Stimulated activated memory B cell treated with anti-CD40 and anti-IgM and Interleukin-4, amounts not matched to agents 10 μg/mL and 1 μg/mL and 100 μg/mL, for 72 hours (primary cell): ENCODE results near the gene DNAJC1.
A peak's percentile ranks its signal among the peaks of the same experiment; 100 is the strongest.
"Not testable (repeated sequence)": the region's sequence is repeated elsewhere in the genome, so short reads cannot be mapped to it uniquely, and the experiment has no call there.

Experiments
- ATAC-seq: fragments of 150-1000 bp; cut with Tn5 transposase; 2 replicates; pipeline ENCODE4 v1.10.0; 2021
- H3K27ac Mint-ChIP-seq: one replicate; pipeline ENCODE4 v1.8.0; 2022; ENCODE audit warnings: mild to moderate bottlenecking, mixed read lengths
- H3K27me3 Mint-ChIP-seq: one replicate; pipeline ENCODE4 v1.8.0; 2022; ENCODE audit warnings: mixed read lengths
- H3K36me3 Mint-ChIP-seq: one replicate; pipeline ENCODE4 v1.8.0; 2022; ENCODE audit warnings: mixed read lengths
- H3K4me1 Mint-ChIP-seq: one replicate; pipeline ENCODE4 v1.8.0; 2022; ENCODE audit warnings: mixed read lengths
- H3K4me3 Mint-ChIP-seq: one replicate; pipeline ENCODE4 v1.8.0; 2022; ENCODE audit warnings: mild to moderate bottlenecking, moderate library complexity, mixed read lengths
- H3K9me3 Mint-ChIP-seq: one replicate; pipeline ENCODE4 v1.8.0; 2022; ENCODE audit warnings: mixed read lengths

The DNAJC1 gene

DNA sequence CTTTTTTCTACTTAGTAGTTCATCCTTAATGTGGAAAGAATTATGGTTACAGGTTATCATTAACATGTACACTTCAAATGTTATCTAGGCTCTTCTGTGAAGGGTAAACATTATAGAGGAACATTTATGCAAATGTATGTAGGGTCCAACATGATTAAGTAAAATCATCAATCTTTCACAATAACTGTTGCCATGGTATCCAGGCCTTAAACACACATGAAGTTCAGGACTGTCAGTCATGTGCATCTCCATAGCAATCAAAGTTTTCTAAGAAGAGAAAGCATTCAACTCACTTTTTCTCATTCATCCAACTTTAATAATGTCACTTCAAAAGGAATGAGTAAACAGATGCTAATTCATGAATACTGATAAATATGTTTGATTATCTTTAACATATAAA, 83.6 kb downstream of the DNAJC1 start:
- peaks cover 10% of the 10 kb centered on the region for H3K36me3 Mint-ChIP-seq
- no peak overlapping the region for H3K4me3 Mint-ChIP-seq
- no peaks in the 10 kb centered on the region for H3K9me3 Mint-ChIP-seq
- no peak for ATAC-seq
- H3K4me1 Mint-ChIP-seq: peaks cover 6% of the 10 kb centered on the region
- no peak overlapping the region for H3K27ac Mint-ChIP-seq
- H3K27me3 Mint-ChIP-seq: no peaks in the 10 kb centered on the region

DNA sequence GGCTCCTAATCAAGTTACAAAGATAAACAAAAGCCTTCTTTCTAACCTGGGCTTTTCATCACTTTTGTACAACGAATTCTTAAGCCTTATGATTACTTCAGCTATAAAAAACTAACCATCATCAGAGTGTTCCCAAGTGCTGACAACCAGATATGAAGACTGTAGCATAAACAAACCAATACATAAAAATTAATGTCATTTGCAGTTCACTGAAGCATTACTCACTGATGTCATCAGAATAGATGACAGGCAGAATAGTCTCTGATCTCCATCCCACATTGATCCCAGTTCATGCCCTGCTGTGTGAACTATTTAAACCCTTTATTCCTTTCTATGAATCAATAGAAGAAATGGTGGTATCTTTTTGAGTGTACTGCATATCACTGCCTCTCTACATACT, 84.4 kb downstream of the DNAJC1 start:
- no peaks in the 10 kb centered on the region for H3K27me3 Mint-ChIP-seq
- H3K4me3 Mint-ChIP-seq: no peak overlapping the region
- ATAC-seq: no peak
- no peak overlapping the region for H3K27ac Mint-ChIP-seq
- no peaks in the 10 kb centered on the region for H3K9me3 Mint-ChIP-seq
- peaks cover 10% of the 10 kb centered on the region for H3K36me3 Mint-ChIP-seq
- H3K4me1 Mint-ChIP-seq: peaks cover 6% of the 10 kb centered on the region

DNA sequence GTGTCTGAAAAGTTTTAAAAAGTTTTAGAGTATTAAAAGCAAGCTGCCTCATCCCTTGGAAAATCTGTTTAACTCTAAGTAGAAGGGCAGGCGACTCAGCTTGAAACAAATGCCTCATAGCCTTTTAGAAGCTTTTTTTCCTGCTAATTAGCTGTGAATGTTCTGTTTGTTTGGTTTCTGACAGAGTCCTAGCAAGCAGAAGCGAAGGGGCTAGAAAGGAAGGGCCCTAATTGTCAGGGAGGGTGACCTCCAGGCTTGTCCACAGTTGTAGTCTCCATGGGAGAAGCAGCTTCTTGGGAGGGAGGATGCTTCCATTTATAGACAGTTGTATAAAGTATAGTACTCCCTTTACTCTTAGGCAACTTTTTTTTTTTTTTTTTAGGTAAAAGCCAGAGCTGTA, 90.9 kb downstream of the DNAJC1 start:
- Mint-ChIP-seq H3K27me3 (no peaks in the 10 kb centered on the region), H3K4me1 (no peaks in the 10 kb centered on the region), H3K36me3 (peaks cover 27% of the 10 kb centered on the region), H3K27ac (no peak overlapping the region), H3K9me3 (no peaks in the 10 kb centered on the region), H3K4me3 (no peak overlapping the region)
- ATAC-seq: no peak

DNA sequence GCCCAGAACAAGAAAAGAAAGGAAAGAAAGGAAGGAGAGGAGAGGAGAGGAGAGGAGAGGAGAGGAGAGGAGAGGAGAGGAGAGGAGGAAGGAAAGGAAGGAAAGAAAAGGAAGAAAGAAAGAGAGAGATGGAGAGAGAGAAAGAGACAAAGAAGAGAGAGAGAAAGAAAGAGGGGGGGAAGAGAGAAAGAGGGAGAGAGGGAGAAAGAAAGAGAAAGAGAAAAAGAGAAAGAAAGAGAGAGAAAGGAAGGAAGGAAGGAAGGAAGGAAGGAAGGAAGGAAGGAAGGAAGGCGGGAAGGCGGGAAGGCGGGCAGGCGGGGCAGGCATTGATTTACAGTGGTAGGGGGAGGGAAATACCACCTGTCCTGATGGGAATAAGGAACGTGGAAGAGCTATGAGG, 92.7 kb downstream of the DNAJC1 start:
- Mint-ChIP-seq H3K4me3 (no peak overlapping the region), H3K27me3 (no peaks in the 10 kb centered on the region), H3K27ac (no peak overlapping the region), H3K4me1 (no peaks in the 10 kb centered on the region), H3K36me3 (peaks cover 22% of the 10 kb centered on the region), H3K9me3 (no peaks in the 10 kb centered on the region)
- ATAC-seq: no peak

DNA sequence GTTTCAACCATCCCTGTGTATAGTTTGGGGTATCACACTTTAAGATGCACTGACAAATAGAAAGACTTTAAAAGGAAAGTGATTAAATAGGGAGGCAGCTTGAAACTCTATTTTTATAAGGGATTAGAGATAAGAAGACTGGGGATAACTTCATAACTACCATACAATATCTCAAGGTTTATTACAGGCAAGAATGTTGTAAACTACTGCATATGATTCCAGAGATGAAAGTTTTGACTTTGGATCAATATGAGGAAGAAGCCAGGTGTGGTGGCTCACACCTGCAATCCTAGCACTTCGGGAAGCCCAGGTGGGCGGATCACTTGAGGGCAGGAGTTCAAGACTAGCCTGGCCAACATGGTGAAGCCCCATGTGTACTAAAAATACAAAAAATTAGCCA, 96.1 kb downstream of the DNAJC1 start:
- Mint-ChIP-seq H3K4me1 (no peaks in the 10 kb centered on the region), H3K9me3 (no peaks in the 10 kb centered on the region), H3K27ac (no peak overlapping the region), H3K36me3 (peaks cover 22% of the 10 kb centered on the region), H3K4me3 (no peak overlapping the region), H3K27me3 (no peaks in the 10 kb centered on the region)
- ATAC-seq: no peak

DNA sequence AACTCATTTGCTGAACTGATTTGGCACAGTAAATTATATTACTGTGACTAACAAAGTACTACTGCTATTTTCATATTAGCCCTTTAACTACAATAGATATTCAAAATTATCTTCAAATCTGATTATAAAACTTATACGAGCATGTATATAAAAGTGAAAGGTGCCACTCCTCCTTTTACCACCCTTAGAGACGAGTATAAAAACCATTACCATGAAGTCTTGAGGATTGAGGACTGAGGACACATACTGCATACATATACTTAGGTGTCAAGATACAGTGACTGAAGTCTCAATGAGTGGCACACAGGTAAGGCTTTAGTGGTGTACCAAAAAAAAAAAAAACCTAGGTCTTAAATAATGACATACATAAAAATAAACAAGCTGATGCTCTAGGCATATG, 98.6 kb downstream of the DNAJC1 start:
- H3K4me3 Mint-ChIP-seq: no peak overlapping the region
- H3K36me3 Mint-ChIP-seq: peaks cover 11% of the 10 kb centered on the region
- H3K9me3 Mint-ChIP-seq: no peaks in the 10 kb centered on the region
- no peaks in the 10 kb centered on the region for H3K27me3 Mint-ChIP-seq
- ATAC-seq: no peak
- no peaks in the 10 kb centered on the region for H3K4me1 Mint-ChIP-seq
- no peak overlapping the region for H3K27ac Mint-ChIP-seq

DNA sequence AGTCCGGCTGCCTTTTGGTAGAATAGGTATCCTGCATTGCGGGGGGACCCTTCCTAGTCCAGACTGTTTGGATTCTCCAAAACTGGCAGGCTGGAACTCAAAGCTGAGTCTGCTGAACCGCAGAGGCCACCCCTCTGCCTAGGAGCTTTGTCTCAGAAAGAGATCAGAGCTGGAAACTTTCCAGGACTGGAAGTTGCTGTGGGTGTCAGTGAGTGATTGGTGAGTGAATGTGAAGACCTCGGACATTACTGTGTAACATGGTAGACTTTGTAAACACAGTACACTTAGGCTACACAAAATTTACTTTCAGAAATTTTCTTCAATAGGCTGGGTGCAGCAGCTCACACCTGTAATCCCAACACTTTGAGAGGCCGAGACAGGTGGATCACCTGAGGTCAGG, 103.8 kb downstream of the DNAJC1 start:
- H3K4me1 Mint-ChIP-seq: no peaks in the 10 kb centered on the region
- H3K4me3 Mint-ChIP-seq: no peak overlapping the region
- no peak for ATAC-seq
- no peaks in the 10 kb centered on the region for H3K9me3 Mint-ChIP-seq
- H3K27me3 Mint-ChIP-seq: no peaks in the 10 kb centered on the region
- peaks cover 37% of the 10 kb centered on the region for H3K36me3 Mint-ChIP-seq
- no peak overlapping the region for H3K27ac Mint-ChIP-seq

DNA sequence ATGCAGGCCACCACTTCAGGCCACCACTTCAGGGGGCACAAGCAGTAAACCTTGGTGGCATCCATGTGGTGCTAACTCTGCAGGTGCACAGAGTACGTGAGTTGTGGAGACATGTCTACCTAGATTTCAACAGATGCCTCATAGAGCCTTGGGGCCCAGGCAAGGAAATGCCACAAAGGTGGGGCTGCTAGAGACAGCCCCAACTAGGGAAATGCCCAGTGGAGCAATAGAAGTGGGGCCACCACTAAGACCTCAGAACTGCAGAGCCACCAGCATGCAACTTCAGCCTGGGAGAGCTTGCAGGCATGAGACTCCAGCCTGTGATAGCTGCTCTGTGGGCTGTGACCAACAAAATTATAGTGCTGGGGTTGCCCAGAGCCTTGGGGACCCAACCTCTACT, 107.6 kb downstream of the DNAJC1 start:
- no peaks in the 10 kb centered on the region for H3K4me1 Mint-ChIP-seq
- peaks cover 11% of the 10 kb centered on the region for H3K9me3 Mint-ChIP-seq
- no peak overlapping the region for H3K4me3 Mint-ChIP-seq
- no peak overlapping the region for H3K27ac Mint-ChIP-seq
- H3K27me3 Mint-ChIP-seq: no peaks in the 10 kb centered on the region
- peak; percentile 36 for ATAC-seq
- peaks cover 68% of the 10 kb centered on the region for H3K36me3 Mint-ChIP-seq

DNA sequence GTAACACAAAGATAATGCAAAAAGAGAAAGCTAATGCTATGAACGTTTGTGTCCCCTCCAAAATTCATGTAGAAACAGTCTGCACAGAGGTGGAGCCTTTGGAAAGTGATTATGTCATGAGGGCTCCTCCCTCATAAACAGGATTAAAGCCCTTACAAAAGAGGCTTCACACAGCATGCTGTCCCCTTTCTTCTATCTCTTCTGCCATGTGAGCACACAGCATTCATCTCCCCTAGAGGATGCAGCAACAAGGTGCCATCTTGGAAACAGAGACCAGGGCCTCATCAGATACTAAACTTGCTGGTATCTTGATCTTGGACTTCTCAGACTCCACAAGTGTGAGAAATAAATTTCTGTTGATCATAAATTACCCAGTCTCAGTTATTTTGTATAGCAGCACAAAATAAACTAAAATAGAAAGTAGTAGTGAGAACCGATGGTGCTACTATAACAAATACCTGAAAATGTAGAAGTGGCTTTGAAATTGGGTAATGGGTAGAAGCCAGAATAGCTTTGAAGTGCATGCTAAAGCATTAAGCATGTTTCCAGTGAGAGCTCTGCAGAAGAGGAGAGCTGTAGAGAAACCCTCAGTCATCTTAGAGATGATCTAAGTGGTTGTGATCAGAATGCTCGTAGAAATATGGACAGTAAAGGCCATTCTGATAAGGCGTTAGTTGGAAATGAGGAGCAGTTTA, 108.7 kb downstream of the DNAJC1 start:
- H3K36me3 Mint-ChIP-seq: peaks cover 77% of the 10 kb centered on the region
- H3K4me3 Mint-ChIP-seq: no peak overlapping the region
- no peak overlapping the region for H3K27ac Mint-ChIP-seq
- H3K27me3 Mint-ChIP-seq: no peaks in the 10 kb centered on the region
- H3K4me1 Mint-ChIP-seq: peaks cover 2% of the 10 kb centered on the region
- H3K9me3 Mint-ChIP-seq: peaks cover 11% of the 10 kb centered on the region
- no peak for ATAC-seq

DNA sequence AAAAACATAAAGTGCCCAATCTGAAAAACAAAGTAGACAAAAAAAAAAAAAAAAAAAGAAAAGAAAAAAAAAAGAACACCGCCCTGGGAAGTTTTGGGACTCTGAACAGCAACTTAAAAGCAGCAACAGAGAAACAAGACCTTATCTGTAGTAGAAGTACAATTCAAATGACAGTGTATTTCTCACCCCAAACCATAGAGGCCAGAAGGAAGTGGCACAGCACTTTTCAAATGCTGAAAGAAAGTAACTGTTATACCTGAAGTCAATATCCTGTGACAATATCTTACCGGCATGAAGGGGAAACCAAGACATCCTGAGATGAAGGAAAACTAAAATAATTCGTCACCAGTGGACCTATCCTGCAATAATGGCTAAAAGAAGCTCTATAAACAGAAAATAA, 112.1 kb downstream of the DNAJC1 start:
- H3K27ac Mint-ChIP-seq: no peak overlapping the region
- ATAC-seq: no peak

DNA sequence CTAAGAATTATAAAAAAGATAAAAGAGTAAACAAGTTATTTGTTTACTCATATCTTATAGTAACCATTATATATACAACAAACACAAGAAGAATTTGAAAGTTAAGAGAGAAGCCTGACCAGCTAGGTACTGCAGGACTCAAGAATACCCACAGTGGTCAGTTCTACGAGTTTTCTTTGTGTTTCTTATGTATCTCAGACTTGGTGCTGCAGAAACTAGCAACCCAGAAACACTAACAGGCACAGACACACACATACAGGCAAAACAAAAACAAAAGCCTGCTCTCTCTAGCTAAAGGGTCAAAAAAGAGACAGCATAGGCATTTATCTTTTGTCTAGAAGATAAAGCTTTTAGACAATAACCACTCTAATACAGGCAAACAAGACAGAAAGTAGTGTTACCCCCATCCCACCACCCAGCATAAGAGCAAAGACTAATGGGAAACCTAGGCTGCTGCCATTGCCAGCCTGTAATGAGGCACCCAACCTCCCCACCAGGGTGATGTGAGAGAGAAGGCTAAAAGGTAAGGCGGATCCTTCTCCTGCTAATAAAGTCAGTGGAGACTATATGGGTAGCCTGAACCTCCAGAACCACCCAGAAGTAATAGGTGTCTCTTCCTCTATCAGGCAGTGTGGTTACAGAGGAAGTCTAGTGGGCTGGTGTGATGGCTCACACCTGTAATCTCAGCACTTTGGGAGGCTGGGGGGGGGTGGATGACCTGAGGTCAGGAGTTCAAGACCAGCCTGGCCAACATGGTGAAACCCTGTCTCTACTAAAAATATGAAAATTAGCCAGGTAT, 113.9 kb downstream of the DNAJC1 start:
- no peaks in the 10 kb centered on the region for H3K27me3 Mint-ChIP-seq
- H3K36me3 Mint-ChIP-seq: peaks cover 82% of the 10 kb centered on the region
- H3K4me1 Mint-ChIP-seq: peaks cover 25% of the 10 kb centered on the region
- H3K27ac Mint-ChIP-seq: peak overlapping the region; percentile 52
- H3K4me3 Mint-ChIP-seq: no peak overlapping the region
- ATAC-seq: no peak
- H3K9me3 Mint-ChIP-seq: peaks cover 21% of the 10 kb centered on the region

More for the DNA sequence above, 112.1 kb downstream of the DNAJC1 start:
- Mint-ChIP-seq H3K4me3 (no peak overlapping the region), H3K9me3 (peaks cover 14% of the 10 kb centered on the region), H3K27me3 (no peaks in the 10 kb centered on the region), H3K4me1 (peaks cover 25% of the 10 kb centered on the region), H3K36me3 (peaks cover 73% of the 10 kb centered on the region)

DNA sequence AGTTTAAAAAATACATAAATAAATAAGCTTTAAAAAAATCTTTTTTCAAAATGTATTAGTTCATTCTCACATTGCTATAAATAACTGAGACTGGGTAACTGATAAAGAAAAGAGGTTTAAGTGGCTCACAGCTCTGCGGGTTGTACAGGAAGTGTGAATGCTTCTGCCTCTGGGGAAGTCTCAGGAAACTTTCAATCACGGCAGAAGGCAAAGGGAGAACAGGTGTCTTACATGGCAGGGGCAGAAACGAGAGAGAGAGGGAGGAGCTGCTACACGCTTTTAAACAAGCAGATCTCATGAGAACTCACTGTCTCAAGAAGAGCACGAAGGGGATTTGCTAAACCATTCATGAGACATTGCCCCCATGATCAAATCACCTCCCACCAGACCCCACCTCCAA, 114.6 kb downstream of the DNAJC1 start:
- Mint-ChIP-seq H3K4me1 (peaks cover 25% of the 10 kb centered on the region), H3K9me3 (peaks cover 21% of the 10 kb centered on the region)

DNA sequence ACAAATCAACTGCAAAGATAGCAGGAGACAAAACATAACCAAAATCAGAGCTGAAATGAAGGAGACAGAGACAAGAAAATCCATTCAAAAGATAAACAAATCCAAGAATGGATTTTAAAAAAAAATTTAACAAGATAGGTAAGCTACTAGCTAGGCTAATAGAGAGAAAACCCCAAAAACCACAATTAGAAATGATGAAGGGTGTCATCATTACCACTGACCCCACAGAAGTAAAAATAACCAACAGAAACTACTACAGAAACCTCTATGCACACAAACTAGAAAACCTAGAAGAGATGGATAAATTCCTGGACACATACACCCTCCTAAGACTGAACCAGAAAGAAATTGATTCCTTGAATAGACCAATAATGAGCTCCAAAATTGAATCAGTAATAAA, 117.6 kb downstream of the DNAJC1 start:
- H3K36me3 Mint-ChIP-seq: peaks cover 59% of the 10 kb centered on the region
- H3K9me3 Mint-ChIP-seq: peaks cover 10% of the 10 kb centered on the region
- H3K4me3 Mint-ChIP-seq: no peak overlapping the region
- H3K27ac Mint-ChIP-seq: no peak overlapping the region
- H3K4me1 Mint-ChIP-seq: peaks cover 25% of the 10 kb centered on the region
- no peaks in the 10 kb centered on the region for H3K27me3 Mint-ChIP-seq
- no peak for ATAC-seq

More for the DNA sequence above, 114.6 kb downstream of the DNAJC1 start:
- Mint-ChIP-seq H3K27me3 (no peaks in the 10 kb centered on the region), H3K4me3 (no peak overlapping the region), H3K36me3 (peaks cover 76% of the 10 kb centered on the region), H3K27ac (peak overlapping the region; percentile 52)
- peak; percentile 80 for ATAC-seq

DNA sequence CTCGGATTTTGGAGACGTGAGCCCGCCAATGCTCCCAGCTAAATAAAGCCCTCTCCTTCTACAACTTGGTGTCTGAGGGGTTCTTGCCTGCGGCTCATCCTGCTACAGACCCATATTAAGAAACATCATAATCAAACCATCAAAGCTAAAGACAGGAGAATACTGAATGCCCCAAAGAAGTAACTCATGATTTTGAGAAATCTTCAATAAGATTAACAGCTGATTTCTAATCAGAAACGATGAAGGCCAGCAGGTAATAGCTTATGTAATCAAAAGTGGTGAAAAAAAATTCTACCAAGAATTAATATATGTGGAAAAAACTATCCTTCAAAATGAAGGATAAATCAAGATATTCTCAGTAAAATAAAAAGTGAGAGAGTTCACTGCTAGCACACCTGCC, 130.3 kb downstream of the DNAJC1 start:
- no peaks in the 10 kb centered on the region for H3K4me1 Mint-ChIP-seq

DNA sequence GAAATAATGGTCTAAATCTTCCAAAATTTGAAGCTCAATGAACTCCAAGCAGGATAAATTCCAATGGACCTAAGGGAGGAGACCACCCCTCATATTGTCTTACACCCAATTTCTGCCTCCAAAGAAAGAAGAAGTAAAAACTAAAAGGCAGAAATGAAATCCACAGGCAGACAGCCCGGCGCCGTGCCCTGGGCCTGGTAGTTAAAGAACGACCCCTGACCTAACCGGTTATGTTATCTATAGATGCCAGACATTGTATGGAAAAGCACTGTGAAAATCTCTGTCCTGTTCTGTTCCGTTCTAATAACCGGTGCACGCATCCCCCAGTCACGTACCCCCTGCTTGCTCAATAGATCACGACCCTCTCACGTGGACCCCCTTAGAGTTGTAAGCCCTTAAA, 130.8 kb downstream of the DNAJC1 start:
- not testable (repeated sequence) for H3K4me1 Mint-ChIP-seq, H3K27me3 Mint-ChIP-seq, ATAC-seq, H3K4me3 Mint-ChIP-seq, H3K27ac Mint-ChIP-seq
- Mint-ChIP-seq H3K9me3 (peaks cover 17% of the 10 kb centered on the region), H3K36me3 (peaks cover 66% of the 10 kb centered on the region)

More for the DNA sequence above, 130.3 kb downstream of the DNAJC1 start:
- peaks cover 17% of the 10 kb centered on the region for H3K9me3 Mint-ChIP-seq
- no peak for ATAC-seq
- no peaks in the 10 kb centered on the region for H3K27me3 Mint-ChIP-seq
- no peak overlapping the region for H3K4me3 Mint-ChIP-seq
- H3K27ac Mint-ChIP-seq: no peak overlapping the region
- H3K36me3 Mint-ChIP-seq: peaks cover 66% of the 10 kb centered on the region

DNA sequence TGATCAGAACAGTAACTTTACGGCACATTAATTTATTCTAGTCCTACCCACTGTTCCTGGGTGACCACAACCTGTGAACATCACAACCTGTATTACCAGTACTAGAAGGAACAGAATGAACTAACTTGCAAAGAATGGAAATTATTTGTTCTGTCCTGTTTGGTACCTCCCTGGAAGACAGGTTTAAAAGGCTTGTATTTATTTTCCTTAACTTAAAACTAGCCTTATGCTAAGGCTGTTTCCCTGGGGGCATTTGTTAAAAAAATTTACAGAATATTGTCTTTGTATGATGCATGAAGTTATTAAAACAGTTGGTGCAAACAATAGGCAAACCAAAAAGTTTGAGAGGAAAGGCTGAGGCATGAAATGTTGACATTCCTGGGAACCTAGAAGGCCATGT, 132.7 kb downstream of the DNAJC1 start:
- Mint-ChIP-seq H3K4me3 (no peak overlapping the region), H3K36me3 (peaks cover 70% of the 10 kb centered on the region), H3K9me3 (peaks cover 17% of the 10 kb centered on the region), H3K4me1 (no peaks in the 10 kb centered on the region), H3K27ac (no peak overlapping the region), H3K27me3 (no peaks in the 10 kb centered on the region)
- ATAC-seq: no peak
